HT1080 (cell line): ENCODE data around the gene SCGB3A1. TPM values are rescaled to one million over a fixed set of nuclear protein-coding genes. Genes with fewer than 3 reads are reported as not detected.

Experiments used
- DNase-seq: peaks from one replicate; pipeline ENCODE4 v3.0.0-alpha.2; 2015; ENCODE audit warnings: low read depth
- total RNA-seq: library from RNA; depleted of rRNA; stranded (reverse); fragments of >200 nt; shearing (Covaris generic); gene quantifications from 2 replicates; pipeline ENCODE4 v1.2.3, GENCODE V29; 2014

SCGB3A1 gene
- total RNA-seq, 1 experiment from 2014 or later = not detected

DNA sequence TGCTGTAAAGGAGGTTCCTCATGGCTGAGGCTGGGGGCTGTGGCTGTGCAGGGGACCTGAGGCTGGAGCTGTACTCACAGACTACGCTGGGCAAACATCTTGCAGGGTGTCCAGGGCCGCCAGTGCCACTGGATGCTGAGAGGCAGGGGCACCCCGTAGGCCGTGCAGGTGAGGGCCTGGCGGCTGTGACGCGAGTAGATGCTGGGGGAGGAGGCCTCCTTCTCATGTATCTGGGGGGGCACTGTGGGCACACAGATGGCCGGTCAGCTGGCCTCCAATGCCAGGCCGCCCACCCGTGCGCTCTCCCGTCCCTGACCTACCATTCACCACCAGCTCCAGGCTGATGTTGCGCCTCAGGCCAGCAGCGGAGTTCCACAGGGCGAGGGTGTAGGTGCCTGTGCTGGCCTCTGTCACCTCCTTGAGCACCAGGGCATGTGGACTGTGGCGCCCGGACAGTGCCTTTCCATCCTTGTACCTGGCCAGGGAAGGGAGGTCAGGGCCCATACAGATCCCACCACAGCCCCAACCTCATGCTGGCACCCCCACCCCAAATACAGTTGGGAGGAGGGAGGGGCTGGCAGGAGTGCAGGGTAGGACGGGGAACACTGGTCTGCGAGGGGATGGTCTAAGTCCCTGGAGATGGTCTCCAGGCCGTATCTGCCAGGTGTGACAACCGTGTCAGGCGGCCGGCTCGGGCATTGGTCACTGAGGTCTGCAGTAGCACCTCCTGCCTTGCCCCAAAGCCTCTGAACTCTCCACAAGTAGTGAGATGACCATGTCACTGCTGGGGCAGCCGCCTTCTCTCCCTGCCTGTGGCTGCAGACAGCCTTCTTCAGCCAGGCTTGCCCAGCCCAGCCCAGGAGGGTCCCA, 34.7 kb upstream of the SCGB3A1 start:
- DNase-seq = no peak

DNA sequence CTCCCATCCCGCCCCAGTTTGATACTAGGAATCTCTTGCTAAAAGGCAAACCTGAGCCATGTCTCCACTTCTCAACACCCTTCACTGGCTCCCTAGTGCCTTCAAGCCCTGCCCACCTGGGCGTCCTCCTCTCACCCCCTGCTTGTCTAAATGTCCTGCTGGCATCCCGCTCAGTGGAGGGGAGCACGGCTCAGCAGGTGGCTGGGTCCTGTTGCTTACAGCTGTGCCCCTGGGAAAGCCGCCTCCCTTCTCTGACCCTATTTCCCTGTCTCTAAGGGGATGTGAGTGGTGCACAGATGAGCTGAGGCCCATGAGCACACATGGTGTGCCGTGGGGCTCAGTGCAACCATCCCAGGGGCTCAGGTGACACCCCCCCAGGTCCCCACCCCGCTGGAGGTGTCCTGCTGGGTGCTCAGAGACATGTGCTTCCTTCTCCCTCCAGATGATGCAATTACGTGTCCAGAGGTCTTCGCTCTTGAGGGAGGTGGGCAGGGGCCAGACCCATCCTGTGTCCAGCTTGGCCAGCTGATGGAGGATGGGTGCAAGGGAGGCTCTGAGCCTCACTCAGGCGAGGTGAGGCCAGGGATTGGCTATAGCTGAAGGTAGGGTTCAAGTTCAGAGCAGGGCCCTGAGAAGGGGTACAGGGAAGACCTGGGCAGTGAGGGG, 34.0 kb upstream of the SCGB3A1 start:
- no peak for DNase-seq

DNA sequence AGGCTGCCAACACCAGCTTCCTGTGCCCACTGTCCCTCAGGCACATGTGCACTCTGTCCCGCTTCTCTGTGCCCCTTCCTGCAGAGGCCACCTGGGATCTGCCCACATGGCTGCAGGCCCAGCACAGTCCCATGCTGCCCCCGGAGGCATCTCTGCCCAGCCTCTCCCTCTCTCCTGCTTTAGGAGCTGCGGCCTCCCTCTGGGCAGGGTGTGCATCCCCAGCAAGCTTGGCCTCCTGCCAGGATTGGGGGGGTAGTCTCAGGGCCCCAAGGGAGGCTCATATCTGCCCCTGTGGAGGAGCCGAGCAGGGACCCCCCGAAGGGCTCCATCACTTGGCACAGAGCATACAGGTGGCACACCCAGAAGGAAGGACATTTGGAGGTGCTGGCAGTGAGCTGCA, 33.3 kb upstream of the SCGB3A1 start:
- no peak for DNase-seq

DNA sequence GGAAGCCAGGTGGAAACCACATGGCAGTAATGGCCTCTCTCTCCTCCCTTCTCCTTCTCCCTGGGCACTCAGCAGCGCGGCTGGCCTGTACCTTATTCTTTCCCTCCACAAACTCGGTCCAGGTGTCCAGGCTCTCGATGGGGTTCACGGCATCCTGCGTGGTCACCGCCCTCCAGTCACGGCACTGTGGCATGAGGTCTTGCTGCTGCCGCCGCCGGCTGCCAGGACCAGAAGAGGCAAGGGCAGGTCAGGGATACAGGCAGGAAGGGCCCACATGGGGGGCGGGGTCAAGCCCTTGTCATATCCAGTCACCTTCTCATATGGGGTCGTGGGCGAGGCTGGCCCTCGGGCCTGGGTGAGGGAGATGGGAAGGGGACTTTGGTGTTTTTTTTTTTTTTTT, 32.5 kb upstream of the SCGB3A1 start:
- DNase-seq = no peak

DNA sequence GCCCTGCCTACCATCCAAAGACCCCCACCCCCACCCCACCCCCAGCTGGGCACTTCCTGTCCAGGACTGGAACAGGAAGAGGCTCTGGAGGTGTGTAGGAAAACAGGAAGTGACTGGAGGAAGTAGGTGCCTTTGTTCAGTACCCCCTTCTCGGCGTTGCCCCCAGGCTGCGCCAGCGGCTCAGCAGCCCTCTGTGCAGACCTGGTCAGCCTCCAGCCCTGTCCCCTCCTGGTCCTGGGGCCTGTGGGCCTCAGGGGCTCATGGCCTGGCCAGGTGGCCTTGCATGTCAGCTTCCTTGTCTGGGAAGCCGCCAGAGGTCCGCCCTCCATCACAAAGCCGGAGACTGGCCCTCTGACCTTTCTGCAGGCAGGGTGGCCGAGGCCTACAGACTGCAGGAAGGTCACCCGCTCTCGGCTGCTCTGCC, 32.1 kb upstream of the SCGB3A1 start:
- no peak for DNase-seq

DNA sequence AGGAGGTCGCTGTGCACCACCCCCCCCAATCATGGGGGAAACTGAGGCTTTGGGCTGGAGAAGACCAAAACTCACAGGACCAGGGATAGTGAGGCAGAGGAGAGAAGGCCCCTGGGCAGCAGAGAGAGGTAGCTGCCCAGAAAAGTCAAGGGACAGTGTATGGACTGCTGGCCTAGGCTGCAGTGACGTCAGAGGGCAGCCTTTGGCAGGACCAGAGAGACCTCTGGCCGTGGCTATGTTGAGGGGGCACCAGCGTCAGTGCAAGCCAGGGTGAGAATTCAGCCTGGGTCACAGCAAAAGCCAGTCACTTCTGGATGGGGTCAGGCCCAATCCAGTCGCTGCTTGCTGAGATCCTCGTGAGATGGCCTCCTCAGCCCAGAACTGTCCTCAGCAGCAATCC, 31.6 kb upstream of the SCGB3A1 start:
- no peak for DNase-seq

DNA sequence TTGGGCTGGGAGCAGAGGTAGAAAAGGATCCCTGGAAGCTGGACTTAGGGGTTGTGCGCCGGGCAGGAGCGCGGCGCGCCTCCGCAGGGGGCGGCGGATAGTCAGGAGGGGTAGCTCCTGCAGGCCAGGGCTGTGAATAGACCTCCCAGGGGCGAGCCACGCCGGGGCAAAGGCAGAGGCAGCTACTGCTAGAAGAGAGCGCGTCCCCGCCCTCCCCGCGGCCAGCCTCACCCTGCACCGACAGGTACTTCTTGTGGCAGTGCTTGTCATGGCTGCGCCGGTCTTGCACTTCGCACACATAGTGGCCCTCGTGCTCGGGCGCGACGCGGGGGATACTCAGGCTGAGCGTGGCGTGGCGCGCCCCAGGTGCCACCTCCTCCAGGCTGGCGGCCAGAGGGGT, 30.0 kb upstream of the SCGB3A1 start:
- DNase-seq = no peak

DNA sequence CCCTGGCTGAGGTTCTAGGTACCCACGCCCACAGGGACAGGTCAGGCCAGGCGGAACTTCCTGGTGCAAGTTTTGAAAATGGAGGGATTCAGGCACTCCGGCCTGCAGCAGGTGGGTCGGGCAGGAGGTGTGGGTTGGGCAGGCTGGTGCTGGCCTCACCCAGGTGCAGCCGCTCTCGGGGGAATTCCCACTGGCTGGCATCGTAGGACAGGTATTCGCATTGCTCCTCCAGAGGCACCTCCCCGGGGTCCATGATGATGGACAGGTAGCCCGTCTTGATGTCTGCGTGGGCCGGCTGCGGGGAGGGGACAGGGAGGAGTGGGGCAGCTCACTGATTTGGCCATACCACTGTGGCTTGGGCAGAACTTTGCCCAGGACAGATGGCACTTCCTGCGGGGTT, 28.7 kb upstream of the SCGB3A1 start:
- no peak for DNase-seq

DNA sequence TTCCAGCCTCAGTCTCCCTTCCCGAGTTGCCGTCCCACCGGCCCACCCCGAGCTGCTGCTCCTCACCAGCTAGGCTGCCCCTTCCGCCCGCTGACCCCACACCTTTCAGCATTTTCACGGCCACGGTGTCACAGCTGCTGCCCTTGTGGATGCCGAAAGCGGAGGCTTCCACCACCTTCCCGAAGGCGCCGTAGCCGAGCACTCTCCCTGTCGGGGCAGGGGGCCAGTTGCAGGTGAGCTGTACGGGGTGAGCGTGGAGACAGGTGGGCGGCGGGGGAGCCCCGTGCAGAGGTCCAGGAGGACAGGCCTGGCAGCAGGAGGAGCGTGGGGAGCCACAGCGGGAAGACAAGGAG, 28.2 kb upstream of the SCGB3A1 start:
- DNase-seq = no peak

DNA sequence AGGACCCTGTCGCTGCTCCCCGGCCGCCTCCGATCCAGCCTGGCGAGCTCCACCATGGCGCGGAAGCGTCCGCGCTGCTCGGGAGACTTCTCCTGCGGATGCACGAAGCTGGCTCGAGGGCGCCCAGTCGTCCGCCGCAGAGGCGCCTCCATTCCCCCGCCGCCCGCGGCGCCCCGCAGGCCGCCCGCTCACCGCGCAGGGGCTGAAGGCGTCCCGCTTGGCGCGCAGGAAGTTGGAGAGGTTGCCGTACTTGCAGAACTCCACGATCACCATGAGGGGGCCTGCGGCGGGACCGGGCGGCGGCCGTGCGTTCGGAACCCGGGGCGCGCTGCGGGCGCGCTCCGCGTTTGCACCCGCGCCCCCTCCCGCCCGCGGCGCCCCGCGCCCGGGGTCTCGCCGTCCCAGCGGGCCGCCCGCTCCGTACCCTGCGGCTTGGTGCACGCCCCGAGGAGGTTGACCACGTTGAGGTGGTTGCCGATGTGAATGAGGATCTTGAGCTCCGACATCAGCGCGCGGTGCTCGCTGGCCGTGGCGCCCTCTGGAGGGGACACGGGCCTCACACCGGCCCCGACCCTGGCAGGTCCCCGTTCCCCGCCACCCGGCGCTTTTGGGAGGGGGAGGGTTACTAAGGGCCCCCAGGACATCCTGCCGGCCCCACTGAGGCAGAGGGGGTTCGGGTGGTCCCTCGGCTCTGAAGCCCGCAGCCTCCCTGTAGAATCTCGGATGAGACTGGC, 27.7 kb upstream of the SCGB3A1 start:
- no peak for DNase-seq

DNA sequence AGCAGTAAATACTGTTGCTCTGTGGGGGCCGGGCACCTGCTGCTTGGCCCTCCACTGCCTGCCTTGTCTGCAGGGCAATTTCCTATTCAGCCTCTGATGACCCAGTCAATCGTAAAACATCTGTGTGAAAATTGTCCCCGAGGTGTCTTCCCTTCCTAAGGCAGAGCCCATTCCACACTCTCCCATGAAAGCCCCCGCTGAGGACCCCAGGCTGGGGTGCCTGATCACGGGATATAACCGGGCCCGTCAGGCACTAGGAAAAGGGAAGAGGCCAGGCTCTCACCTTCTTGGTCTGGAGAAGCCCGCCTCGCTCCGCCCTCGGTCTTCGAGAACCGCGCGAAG, 27.2 kb upstream of the SCGB3A1 start:
- DNase-seq = no peak

DNA sequence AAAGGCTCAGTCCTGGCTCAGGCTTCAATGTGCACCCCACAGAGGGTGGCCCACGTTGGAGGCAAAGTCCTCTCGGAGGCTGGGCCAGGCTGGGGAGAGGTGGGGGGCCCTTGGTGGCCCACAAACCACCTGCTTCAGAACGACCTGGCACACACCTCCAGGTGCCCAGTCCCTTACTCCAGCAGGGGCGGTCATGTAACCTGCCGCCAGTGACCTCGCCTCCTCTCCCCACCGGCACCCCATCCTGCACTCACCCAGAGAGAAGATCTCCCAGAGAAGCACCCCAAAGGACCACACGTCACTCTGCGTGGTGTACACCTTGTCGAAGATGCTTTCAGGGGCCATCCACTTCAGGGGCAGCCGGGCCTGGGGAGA, 22.5 kb upstream of the SCGB3A1 start:
- no peak for DNase-seq

DNA sequence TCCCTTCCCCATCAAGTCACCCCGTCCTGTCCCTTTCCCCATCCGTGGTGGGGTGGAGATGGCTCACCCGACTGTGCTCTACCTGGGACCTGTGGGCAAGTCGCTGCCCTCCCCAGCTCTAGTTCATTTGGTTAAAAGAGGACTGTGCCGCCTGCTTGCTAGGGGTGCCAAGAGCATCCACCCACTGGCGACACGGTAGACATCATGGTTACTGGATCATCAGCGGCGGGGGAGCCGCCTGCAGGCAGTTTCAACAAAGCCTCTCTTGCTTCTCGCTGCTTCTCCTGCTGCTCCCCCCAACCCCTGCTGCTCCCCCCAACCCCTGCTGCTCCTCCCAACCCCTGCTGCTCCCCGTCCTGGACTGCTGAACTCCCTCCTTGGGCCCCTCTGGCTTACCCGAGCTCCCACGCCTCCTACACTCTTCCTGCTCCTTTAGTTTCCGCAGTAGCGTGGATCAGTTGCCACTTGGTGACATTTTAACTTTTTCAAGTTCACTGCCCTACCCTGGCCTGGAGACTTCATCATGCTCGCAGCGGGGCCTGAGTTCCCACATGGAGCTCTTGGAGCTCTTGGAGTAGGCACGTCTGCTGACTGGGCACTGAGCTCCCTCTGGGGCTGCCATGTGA, 22.0 kb upstream of the SCGB3A1 start:
- DNase-seq = no peak

DNA sequence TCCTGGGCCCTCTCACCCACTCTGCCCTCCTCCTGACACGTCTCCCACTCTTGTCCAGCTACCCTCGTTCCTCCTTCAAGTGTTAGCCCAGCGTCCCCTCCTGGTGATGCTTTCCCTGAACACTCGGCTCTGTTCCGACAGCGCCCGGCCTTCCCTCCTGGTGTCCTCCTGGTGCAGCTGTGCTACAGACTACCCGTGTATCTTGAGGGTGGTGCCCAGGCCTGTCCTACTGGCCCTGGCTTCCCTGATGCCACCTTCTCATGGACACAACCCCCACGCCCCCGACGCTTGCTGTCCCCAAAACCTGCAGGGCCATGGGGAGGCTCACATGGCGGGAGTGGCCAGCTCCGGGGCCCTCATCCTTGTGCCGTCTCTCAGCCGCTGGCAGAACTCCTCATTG, 21.4 kb upstream of the SCGB3A1 start:
- DNase-seq = no peak

DNA sequence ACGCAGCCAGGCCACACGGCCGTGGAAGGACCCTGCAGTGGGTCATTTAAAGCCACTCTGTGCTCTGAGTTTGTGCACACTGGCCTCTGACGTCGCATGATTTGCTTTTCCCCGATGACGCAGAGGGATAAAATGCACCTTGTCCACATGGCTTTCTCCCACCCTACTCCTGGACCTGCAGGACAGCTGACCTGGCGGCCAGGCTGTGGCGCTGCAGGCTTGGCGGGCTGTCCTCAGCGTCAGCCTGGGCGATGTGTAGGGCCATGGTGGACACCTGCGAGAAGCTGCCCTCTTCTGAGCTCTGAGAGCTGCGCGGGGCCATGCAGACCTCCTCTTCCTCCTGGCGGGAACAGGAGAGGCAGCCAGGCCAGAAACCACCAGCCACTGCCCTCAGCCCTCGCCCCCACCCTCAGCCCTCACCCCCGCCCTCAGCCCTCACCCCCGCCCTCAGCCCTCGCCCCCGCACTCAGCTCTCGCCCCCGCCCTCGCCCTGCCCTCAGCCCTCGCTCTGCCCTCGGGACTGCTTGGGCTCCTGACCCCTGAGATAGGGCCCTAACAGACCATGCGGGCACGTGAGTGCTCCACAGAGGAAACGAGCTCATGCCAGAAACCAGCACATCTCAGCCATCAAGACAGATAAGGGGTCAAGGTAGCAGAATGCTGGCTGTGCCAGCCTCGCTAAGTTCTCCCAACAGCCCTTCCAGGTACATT, 20.0 kb upstream of the SCGB3A1 start:
- peak; percentile 79 for DNase-seq

DNA sequence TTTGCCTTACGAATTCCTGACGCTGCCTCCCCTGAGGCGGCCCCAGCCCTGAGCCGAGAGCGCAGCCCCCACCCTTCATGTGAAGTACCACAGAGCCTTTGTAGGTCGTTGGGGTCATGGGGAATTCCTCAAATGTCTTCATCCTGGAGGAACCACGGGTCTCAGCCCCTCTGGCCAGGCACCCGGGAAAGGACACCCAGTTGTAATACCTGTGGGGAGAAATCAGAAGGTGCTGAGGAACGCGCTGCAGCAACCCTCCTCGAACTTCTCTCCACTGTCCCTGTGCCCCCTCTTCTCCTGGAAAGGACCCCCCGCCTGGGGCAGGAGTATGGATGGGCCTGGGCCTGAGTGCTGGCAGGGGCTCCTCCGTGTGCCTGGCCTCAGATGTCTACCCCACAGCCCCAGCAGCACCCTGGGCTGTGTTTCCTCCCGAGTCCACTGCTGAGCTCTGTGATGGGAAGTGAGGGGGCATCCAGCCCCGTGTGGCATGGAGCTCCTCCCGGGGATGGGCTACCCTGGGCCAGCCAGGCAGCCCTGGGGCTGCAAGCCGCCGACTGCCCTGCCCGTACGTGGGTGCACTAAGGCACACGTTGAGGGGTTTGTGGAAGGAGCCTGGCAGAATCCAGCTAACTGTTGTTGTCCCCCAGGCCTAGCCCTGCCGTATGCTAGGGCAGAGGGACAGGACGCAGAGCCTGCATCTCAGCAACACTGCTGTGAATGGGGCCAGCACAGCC, 18.7 kb upstream of the SCGB3A1 start:
- DNase-seq = no peak

DNA sequence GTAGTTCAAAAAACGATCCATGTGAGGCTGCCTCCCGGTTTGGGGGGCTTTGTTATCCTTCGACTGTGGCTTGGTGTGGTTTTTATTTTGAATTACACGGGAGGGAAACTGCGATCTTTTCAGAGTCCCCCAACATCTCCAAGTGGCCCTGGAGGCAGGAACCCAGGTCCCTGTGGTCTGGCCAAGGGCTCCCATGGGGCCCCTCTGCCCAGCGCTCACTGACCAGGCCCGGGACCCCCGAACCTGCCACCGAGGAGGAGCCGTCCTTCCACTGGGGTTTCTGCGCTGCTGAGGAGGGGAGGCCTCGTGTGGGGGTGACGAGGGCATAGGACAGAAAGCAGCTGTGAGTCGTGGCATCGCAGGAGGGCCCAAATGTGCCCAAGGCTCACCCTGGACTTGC, 18.1 kb upstream of the SCGB3A1 start:
- DNase-seq = no peak

DNA sequence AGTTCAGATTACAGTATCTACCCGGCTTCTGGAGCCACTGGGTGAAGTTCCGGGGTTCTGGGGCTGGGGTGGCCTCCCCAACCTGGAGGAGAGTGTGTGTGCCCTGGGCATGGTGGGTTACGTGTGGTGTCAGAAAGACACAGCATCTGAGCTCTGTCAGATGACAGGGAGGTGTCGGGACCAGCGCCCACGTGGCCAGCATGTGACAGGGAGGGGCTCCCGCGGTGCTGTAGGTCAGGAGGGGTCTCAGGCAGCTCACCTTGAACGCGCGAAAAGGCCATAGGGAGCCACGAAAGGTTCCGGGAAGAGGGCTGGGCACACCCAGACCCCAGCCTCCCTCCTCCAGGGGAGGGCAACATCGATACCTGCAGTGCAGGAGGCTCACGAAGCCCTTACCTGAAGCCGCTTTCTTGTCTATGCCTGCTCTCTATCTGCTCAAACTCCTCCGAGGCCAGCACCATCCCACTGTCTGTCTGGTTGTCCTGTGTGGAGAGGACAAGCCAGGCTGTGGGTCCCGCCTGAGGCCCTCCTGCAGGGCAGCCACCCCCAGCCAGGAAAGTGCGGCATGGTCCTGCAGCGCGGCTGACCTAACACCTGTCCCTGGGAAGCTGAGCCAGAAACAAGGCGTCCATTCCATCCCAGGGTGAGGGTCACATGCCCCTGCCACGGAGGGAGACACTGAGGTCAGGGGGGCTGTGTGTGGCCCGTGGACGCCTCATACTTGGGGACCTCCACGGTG, 17.4 kb upstream of the SCGB3A1 start:
- no peak for DNase-seq

DNA sequence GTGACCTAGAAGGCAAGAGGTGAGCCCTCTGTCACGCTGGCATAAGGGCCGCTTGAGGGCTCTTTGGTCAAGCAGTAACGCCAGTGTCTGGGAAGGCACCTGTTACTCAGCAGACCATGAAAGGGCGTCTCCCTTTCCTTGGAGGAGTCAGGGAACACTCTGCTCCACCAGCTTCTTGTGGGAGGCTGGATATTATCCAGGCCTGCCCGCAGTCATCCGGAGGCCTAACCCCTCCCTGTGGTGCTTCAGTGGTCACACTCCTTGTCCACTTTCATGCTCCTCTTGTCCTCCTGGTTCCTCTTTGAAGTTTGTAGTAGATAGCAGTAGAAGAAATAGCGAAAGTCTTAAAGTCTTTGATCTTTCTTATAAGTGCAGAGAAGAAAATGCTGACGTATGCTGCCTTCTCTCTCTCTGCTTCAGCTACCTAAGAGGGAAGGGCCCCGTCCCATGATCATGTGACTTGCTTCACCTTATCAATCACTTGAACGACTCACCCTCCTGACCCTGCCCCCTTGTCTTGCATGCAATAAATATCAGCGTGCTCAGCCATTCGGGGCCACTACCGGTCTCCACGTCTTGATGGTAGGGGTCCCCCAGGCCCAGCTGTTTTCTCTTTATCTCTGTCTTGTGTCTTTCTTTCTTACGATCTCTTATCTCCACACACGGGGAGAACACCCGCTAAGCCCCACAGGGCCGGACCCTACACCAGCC, 16.7 kb upstream of the SCGB3A1 start:
- no peak for DNase-seq
